ENCODE measurements around the gene FNDC10.

The FNDC10 gene

DNA sequence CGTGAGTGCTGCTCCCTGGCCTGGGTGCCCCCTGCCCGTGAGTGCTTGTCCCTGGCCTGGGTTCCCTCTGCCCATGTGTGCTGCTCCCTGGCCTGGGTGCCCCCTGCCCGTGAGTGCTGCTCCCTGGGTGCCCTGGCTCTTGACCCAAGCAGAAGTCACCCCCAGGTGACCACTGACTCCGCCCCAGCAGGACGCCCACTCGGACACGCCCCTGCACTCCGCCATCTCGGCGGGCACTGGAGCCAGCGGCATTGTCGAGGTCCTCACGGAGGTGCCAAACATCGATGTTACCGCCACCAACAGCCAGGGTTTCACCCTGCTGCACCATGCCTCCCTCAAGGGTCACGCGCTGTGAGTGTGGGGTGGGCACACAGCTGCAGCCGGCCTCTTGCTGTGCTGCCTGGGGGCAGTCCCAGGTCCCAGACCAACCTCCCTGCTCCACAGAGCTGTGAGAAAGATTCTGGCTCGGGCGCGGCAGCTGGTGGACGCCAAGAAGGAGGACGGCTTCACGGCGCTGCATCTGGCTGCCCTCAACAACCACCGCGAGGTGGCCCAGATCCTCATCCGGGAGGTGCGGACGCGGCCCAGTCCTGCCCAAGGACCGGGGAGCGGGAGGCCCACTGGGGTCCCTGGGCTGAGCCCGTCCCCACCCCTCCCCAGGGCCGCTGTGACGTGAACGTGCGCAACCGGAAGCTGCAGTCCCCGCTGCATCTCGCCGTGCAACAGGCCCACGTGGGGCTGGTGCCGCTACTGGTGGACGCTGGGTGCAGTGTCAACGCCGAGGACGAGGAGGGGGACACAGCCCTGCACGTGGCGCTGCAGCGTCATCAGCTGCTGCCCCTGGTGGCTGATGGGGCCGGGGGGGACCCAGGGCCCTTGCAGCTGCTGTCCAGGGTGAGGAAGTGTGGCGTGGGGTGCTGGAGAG lies 28.2 kb upstream of the FNDC10 start:
- DNase-seq: no peak

DNA sequence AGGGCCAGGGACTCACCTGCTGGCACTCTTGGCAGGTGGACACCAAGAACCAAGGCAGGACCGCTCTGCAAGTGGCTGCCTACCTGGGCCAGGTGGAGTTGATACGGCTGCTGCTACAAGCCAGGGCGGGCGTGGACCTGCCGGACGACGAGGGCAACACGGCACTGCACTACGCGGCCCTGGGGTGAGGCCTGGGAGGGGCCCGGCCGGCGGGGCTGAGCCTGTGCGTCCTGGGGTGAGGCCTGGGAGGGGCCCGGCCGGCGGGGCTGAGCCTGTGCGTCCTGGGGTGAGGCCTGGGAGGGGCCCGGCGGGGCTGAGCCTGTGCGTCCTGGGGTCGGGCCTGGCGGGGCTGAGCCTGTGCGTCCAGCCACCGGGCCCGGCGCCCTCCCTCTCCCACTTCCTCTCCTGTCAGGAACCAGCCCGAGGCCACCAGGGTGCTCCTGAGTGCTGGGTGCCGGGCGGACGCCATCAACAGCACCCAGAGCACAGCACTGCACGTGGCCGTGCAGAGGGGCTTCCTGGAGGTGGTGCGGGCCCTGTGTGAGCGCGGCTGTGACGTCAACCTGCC lies 27.4 kb upstream of the FNDC10 start:
- DNase-seq: no peak

DNA sequence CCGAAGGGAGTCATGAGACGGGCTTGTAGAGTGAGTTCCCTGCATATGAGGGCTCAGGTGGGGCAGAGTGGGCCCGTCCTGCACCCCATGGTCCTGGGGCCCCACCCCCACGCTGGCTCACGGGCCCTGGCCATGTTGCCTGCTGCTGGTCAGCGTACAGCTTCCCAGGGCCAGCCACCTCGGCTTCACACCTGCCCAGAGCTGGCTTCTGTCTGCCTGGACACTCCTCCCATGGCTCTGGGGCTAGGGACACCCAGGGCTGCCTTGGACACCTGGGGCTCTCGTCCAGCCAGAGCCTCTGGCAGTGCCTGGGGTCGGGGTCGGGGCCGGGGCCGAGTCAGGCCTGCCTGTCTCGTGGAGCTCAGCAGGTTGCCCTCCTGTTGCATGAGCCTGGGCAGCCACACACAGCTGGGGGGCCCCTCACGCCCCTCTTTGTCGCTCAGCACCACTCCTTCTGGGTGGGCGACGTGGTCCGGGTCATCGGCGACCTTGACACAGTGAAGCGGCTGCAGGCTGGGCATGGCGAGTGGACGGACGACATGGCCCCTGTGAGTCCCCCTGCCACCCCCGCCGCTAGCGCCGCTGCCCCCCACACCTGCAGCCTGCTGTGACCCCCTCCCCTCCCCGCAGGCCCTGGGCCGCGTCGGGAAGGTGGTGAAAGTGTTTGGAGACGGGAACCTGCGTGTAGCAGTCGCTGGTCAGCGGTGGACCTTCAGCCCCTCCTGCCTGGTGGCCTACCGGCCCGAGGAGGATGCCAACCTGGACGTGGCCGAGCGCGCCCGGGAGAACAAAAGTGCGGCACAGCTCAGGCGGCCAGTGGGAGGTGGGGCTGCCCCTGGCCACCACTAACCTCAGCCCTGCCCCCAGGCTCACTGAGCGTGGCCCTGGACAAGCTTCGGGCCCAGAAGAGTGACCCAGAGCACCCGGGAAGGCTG lies 26.5 kb upstream of the FNDC10 start:
- no peak for DNase-seq

- no peak for DNase-seq
Measured at GRCh38 chr1:1625824-1626206, 25.9 kb upstream of the FNDC10 start.

DNA sequence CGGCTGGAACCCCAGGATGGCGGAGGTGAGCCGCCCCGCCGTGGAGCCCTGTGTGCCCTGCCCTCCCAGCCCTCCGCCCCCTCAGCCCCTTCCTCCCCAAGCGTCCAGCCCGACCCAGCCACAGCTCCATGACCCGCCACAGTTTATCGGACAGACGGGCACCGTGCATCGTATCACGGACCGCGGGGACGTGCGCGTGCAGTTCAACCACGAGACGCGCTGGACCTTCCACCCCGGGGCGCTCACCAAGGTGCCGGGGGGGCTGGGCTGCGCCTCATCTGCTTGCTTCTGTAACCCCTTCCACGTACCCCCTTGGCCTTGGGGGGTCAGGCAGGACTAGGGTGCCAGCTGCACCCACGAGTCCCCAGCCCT lies 25.5 kb upstream of the FNDC10 start:
- DNase-seq: no peak

GRCh38 chr1:1624443-1625403 lies 24.8 kb upstream of the FNDC10 start:
- peak; percentile 40 for DNase-seq

DNA sequence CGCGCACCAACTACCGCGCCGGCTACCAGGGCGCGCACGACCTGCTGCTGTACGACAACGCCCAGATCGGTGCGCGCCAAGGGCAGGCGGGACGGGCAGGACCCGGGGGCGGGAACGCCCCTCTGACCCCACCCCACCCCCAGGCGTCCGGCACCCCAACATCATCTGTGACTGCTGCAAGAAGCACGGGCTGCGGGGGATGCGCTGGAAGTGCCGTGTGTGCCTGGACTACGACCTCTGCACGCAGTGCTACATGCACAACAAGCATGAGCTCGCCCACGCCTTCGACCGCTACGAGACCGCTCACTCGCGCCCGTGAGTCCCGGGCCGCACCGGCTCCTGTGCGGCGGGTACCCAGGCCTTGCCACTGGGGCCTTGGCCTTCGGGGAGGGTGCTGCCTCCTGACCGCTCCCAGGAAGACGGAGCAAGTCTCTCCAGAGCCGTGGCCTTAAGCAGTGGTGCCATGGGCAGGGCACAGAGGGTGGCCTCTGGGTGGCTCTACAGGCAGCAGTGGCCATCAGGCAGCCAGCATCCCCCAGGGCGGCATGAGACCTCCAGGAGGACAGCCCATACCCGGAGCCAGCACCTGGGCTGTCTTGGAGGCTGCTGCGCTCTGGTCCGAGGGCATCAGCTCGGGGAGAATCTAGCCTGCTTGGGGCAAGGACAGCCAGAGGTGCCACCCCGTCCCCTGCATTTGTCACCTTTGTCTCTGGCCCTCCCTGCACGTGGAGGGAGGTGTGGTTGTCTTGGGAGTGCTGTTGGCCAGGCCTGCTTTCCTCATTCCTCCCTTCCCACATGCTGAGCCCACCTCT lies 23.9 kb upstream of the FNDC10 start:
- DNase-seq: no peak

DNA sequence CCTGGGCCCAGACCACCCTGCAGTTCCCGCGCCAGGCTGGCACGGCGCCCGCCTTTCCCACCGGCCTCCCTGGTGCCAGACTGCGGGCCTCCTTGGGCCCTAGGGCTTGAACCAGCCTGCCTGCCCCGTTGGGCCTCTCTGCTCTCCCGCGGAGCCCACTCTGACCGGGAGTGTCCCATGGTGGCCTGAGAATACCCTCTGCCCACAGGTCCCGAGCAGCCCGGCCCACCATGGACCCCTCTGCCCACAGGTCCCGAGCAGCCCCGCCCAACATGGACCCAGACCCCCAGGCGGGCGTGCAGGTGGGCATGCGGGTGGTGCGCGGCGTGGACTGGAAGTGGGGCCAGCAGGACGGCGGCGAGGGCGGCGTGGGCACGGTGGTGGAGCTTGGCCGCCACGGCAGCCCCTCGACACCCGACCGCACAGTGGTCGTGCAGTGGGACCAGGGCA lies 23.3 kb upstream of the FNDC10 start:
- DNase-seq: no peak

DNA sequence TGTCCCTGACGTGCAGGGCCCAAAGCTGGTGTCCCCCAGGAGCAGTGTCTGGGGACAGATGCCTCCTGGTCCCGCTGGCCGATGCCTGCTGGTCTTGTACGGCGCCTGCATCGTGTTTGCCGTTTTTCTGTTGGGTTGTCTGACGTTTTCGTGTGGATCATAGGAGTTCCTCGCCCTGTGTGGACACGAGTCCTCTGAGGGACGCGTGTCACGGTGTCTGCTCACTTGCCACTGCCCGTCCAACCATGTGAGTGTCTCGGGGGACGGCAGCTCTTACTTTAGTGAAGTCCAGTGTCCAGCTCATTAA lies 22.8 kb upstream of the FNDC10 start:
- DNase-seq: no peak

DNA sequence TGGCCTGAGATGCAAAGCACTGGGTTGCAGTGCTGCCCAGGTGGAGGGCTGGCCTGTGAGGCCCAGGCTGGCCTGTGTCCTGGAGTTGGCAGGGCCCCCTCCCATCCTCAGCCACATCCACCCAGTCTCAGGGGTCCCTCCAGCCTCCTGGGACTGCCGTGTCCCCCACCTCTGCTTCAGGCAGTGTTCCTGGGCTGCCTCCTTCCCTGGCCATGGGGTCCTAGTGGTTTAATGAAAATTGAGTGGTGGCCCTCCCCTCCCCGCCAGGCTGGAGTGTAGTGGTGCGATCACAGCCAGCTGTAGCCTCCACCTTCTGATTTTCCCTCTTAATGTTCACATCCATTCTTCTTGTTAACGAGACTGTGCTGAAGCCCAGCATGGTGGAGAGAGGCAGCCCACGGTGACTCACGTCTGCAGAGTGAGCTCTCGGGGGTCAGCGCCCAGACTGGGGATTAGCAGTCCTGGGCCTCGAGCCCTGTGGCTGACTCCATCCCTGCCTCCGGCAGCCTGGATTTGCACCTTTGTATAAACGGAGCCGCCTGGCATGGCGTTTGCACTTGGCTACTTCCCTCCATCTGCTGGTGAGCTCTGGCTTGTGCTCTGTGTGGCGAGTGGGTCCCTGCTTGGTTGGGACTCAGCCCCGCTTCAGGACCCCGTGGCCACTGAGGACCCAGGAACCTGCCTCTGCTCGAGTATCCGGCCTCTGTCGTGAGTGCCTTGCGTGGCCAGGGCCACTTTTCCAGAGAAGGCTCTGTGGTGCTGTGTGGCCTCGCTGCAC lies 22.3 kb upstream of the FNDC10 start:
- no peak for DNase-seq

DNA sequence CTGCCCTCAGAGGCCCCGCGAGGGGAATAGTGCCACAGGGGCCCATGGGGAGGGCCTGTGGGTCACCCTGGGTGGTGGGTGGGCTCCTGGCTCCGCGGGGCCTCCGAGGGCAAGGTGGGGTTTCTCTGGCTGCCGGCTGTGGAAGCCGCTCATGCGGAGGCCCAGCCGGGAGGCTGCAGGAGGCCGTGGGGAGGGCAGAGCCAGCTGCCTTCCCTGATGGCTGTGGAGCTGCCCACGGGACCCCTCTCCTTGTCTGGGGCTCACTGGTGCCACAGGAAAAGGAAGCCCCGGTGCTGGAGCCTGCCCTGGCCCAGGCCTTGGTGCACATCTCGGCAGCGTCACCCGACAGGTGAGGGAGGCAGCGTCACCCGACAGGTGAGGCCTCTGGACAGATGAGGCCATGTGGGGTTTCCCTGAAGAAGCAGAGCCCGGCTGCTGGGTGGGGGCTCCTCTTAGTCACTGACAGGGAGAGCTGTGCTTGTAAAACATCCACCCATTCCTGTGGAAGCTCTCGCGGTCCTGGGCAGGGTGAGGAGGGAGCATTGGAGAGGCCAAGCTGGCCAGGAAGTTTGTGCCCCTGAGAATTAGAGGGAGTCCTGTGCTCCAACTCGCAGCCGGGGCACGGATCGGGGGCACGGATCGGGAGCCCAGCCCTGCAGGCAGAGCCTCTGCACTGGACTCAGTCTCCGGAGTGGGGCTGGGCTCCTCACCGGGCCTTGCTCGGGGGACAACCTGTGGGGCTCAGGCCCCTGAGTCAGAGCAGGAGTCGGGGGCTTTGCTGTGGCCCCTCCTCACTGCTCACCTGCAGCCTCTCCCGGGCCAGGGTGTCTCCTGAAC lies 21.5 kb upstream of the FNDC10 start:
- DNase-seq: no peak

GRCh38 chr1:1620433-1621139 lies 20.7 kb upstream of the FNDC10 start:
- no peak for DNase-seq

GRCh38 chr1:1619917-1620361 lies 20.0 kb upstream of the FNDC10 start:
- no peak for DNase-seq

DNA sequence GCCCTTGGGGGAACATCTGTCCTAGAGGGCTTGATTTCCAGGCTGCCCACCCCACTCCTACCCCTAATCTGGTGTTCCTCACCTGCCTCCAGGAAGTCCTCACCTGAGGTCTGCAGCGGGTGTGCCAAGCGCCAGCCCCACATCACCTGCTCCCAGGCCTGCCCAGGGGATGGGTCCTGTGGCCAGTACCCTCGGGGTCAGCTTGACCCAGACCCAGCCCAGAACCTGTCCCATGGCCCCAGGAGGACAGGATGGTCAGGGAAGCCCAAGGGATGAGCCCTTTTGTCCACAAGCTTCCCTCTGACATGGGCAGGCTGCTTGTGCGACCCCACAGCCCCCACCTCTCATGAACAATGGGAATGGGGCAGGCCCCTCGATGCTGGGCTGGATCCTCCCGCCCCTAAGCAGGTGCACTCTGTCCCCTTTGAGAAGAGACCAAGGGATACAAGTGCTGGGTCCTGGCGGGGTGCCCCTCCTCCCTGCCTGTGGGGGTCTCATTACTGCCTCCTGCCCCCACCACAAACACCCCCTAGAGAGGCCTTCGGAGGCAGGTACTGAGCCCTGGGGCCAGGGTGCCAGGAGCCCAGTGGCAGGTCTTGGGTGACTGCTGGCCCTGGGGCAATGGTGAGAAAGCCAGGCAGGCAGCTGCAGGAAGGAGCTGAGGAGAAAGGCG lies 18.6 kb upstream of the FNDC10 start:
- DNase-seq: no peak

GRCh38 chr1:1617925-1618324 lies 18.0 kb upstream of the FNDC10 start:
- DNase-seq: no peak

GRCh38 chr1:1617516-1617915 lies 17.6 kb upstream of the FNDC10 start:
- DNase-seq: no peak

- no peak for DNase-seq
Measured at GRCh38 chr1:1616838-1617237, 16.9 kb upstream of the FNDC10 start.

GRCh38 chr1:1616045-1616790 lies 16.3 kb upstream of the FNDC10 start:
- DNase-seq: no peak
